AG09309 (cell line): ENCODE measurements around the gene SCN1B.
A peak's percentile ranks its signal among the peaks of the same experiment; 100 is the strongest.
"Not testable (repeated sequence)": the region's sequence is repeated elsewhere in the genome, so short reads cannot be mapped to it uniquely, and the experiment has no call there.

Source experiments
- DNase-seq: peaks from one replicate; pipeline ENCODE4 v3.0.0-alpha.2; 2010; ENCODE audit warnings: low read depth
- H3K4me3 ChIP-seq: 2 replicates; pipeline ENCODE4 v1.5.1; 2011; ENCODE audit warnings: mild to moderate bottlenecking, low read depth, low read length, moderate library complexity; ENCODE audit not compliant: control insufficient read depth
- TF ChIP-seq, protein P1 (sequence below): IDR thresholded peaks from 2 replicates; pipeline ENCODE4 v1.5.1; 2011; ENCODE audit warnings: mild to moderate bottlenecking, low read depth, low read length, inconsistent platforms; ENCODE audit not compliant: insufficient read depth, control insufficient read depth; ENCODE audit errors: missing control alignments

SCN1B gene

GRCh38 chr19:35044317-35045117, 14.2 kb downstream of the SCN1B start:
- no peak overlapping the region for H3K4me3 ChIP-seq
- no peak for DNase-seq
- TF ChIP-seq, protein P1, sequence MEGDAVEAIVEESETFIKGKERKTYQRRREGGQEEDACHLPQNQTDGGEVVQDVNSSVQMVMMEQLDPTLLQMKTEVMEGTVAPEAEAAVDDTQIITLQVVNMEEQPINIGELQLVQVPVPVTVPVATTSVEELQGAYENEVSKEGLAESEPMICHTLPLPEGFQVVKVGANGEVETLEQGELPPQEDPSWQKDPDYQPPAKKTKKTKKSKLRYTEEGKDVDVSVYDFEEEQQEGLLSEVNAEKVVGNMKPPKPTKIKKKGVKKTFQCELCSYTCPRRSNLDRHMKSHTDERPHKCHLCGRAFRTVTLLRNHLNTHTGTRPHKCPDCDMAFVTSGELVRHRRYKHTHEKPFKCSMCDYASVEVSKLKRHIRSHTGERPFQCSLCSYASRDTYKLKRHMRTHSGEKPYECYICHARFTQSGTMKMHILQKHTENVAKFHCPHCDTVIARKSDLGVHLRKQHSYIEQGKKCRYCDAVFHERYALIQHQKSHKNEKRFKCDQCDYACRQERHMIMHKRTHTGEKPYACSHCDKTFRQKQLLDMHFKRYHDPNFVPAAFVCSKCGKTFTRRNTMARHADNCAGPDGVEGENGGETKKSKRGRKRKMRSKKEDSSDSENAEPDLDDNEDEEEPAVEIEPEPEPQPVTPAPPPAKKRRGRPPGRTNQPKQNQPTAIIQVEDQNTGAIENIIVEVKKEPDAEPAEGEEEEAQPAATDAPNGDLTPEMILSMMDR, result peak; percentile 96

- TF ChIP-seq, protein P1, result peak; percentile 37
- DNase-seq, result no peak
- no peak overlapping the region for H3K4me3 ChIP-seq
These were observed 15.5 kb downstream of the SCN1B start for GRCh38 chr19:35045667-35046300.

DNA sequence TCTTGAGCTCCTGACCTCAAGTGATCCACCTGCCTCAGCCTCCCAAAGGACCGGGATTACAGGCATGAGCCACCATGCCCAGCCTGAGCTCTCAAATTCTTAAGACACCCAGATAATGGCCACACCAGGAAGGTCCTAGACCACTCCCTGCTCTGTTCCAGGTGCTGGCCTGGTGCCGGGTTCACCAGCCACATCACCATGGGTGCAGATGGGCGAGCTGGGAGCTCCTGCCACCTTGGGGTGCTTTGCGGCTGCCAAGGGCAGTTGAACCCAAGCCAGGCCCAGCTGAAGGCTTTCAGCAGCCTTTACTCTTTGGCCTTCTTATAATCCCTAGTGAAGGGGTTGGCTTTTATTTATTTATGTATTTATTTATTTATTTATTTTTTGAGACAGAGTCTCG, 16.2 kb downstream of the SCN1B start:
- DNase-seq, result no peak
- TF ChIP-seq, protein P1, result no peak

DNA sequence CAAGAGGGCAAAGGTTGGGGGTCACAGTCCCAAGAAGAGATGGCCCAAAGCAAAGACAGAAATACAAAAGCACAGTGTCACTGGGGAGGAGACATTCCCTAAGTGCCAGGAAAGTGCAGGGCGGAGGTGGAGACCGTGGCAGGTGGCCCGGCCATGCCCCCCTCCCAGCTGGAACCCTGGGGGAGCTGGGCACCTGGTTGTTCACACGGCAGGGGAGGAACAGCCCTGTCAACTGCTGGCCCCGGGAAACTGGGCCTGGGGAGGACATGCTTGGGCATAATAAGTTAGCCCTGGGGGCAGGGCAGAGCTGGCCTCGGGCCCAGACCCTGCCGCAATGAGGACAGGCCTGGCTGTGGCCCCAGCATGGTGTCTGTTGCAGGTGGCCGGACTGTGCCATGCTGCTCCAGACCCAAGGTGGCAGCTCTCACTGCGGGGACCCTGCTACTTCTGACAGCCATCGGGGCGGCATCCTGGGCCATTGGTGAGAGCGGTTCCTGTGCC, 18.7 kb downstream of the SCN1B start:
- DNase-seq, result no peak
- TF ChIP-seq, protein P1, result no peak
- H3K4me3 ChIP-seq, result no peak overlapping the region

More for the DNA sequence above, 16.2 kb downstream of the SCN1B start:
- H3K4me3 ChIP-seq, result no peak overlapping the region

DNA sequence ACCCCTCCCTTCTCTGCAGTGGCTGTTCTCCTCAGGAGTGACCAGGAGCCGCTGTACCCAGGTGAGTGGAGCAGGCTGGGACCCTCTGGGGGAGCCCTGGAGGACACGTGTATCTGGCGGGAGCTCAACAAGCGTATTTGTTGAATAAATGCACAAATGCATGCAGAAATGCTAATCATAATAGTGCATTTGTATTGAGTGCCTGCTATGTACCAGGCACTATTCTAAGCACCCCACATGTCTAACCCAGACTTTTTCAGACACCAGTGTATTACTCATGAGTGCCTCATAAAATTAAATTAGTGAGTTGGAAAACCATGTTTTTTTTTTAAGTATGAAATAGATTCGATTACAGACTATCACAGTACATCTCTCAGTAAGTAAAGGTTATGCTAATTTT, 19.2 kb downstream of the SCN1B start:
- H3K4me3 ChIP-seq, result no peak overlapping the region
- DNase-seq, result no peak
- TF ChIP-seq, protein P1, result no peak

- not testable (repeated sequence) for DNase-seq
These were observed 20.4 kb downstream of the SCN1B start for GRCh38 chr19:35050662-35051061.

GRCh38 chr19:35051268-35051667, 21.0 kb downstream of the SCN1B start:
- H3K4me3 ChIP-seq, DNase-seq: not testable (repeated sequence)

More at GRCh38 chr19:35050662-35051061, 20.4 kb downstream of the SCN1B start:
- H3K4me3 ChIP-seq, result not testable (repeated sequence)
